Spleen (tissue), 7 donors: Measurements from ENCODE around the gene GPR15LG.

Source experiments
- POLR2A ChIP-seq, 3 donors: fragments of 450-650 bp; IDR thresholded peaks; one replicate each; pipeline ENCODE4 v1.5.1; 2017; ENCODE audit warnings: antibody characterized with exemption in 3 of 3, mild to moderate bottlenecking in 1 of 3
- POLR2AphosphoS5 ChIP-seq, 3 donors: sonication (generic); formaldehyde crosslinking; IDR thresholded peaks; one replicate each; pipeline ENCODE4 v1.5.1; 2017; ENCODE audit warnings: antibody characterized with exemption in 3 of 3
- TF ChIP-seq, protein P1 (sequence below), 11 experiments: fragments of 200-600 bp in 7 of 11; fragments of 450-650 bp in 4 of 11; sonication (generic) in 4 of 11; IDR thresholded peaks in 8 of 11; conservative IDR thresholded peaks in 3 of 11; 1 replicate in 7 of 11; 2 replicates in 4 of 11; pipeline versions ENCODE4 v1.4.0 to v1.8.0; 2016 to 2021; ENCODE audit warnings: antibody characterized with exemption in 11 of 11, inconsistent platforms in 4 of 11, mild to moderate bottlenecking in 1 of 11
- donor health status: DM: no; HTN: no; CAD: no; lungs with moderate emphysema.
- donor health status: DM: no; HTN: no; CAD: no.
- donor health status: DM: no; HTN: no; CAD: no.

- TF ChIP-seq, protein P1, sequence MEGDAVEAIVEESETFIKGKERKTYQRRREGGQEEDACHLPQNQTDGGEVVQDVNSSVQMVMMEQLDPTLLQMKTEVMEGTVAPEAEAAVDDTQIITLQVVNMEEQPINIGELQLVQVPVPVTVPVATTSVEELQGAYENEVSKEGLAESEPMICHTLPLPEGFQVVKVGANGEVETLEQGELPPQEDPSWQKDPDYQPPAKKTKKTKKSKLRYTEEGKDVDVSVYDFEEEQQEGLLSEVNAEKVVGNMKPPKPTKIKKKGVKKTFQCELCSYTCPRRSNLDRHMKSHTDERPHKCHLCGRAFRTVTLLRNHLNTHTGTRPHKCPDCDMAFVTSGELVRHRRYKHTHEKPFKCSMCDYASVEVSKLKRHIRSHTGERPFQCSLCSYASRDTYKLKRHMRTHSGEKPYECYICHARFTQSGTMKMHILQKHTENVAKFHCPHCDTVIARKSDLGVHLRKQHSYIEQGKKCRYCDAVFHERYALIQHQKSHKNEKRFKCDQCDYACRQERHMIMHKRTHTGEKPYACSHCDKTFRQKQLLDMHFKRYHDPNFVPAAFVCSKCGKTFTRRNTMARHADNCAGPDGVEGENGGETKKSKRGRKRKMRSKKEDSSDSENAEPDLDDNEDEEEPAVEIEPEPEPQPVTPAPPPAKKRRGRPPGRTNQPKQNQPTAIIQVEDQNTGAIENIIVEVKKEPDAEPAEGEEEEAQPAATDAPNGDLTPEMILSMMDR (IDR thresholded peaks at IDR 0.05 in 8 of 11, conservative IDR thresholded peaks at IDR 0.05 in 3 of 11) = no peak
- TF ChIP-seq POLR2AphosphoS5 (IDR thresholded peaks at IDR 0.05) (no peak), POLR2A (IDR thresholded peaks at IDR 0.05) (no peak)
These were observed 20.8 kb upstream of the GPR15LG start for GRCh38 chr10:84152769-84153168.
